Measurements from ENCODE around the gene TPM2. TPM values are rescaled to one million over a fixed set of nuclear protein-coding genes. Genes with fewer than 3 reads are reported as not detected.

The TPM2 gene
- polyA plus RNA-seq, 1 of the 3 experiments (the other 2 are of a cell fraction) = 620 TPM

DNA sequence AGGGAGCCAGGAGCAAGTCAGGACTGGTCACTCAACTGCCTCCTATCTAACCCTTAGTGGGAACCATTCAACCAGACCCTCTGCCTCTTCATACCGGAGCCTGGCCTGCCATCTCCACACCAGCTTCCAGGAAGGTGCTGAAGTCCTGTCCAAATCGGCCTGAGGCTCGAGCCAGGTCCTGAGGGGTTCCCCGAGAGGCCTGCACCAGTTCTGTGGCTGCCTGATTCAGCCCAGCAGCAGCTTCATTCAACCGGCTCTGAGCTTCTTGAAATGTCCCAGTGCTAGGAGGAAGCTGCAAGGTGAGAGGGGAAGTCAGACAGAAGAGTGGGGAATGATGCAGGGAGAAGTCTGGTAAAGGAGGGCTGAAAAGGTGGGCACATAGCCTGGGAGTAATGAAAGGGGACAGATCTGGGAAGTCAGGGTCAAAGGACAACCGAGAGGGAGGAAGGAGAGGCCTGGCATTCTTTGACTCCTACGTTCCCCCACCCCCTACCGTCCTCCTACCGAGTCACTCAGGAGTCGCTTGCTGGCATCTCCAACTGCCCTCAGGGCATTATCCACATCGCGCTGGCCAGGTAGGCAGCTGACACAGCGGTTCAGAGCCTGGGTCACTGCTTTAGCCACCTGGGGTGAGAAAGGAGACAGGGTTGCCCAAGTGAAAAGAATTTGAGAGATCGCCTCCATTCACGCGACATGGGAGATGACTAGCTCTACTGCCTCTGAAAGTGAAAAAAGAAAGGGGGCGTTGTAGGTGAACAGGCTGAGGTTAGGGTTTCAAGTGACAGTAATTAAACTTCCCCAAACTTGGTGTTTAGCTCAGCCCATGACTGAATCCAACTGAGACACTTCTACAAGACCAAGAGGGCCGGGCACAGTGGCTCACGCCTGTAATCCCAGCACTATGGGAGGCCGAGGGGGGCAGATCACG lies 22.0 kb upstream of the TPM2 start:
- TF ChIP-seq ELF1 (IDR thresholded peaks at IDR 0.05) (no peak), FOXJ3 (CRISPR knock-in tag; IDR thresholded peaks at IDR 0.05) (no peak), SIN3A (IDR thresholded peaks at IDR 0.05; ENCODE audit: borderline replicate concordance, low read depth, low read length) (no peak), JUND (IDR thresholded peaks at IDR 0.05) (no peak), MEF2A (IDR thresholded peaks at IDR 0.05; ENCODE audit: borderline replicate concordance, low read depth) (no peak), GABPA (IDR thresholded peaks at IDR 0.05; ENCODE audit: low read depth) (no peak), RFX5 (IDR thresholded peaks at IDR 0.05; ENCODE audit: low read length) (no peak)
- TF ChIP-seq, protein P1, sequence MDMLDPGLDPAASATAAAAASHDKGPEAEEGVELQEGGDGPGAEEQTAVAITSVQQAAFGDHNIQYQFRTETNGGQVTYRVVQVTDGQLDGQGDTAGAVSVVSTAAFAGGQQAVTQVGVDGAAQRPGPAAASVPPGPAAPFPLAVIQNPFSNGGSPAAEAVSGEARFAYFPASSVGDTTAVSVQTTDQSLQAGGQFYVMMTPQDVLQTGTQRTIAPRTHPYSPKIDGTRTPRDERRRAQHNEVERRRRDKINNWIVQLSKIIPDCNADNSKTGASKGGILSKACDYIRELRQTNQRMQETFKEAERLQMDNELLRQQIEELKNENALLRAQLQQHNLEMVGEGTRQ (IDR thresholded peaks at IDR 0.05; ENCODE audit: borderline replicate concordance, low read depth, low read length) = no peak
- TF ChIP-seq, protein P2, sequence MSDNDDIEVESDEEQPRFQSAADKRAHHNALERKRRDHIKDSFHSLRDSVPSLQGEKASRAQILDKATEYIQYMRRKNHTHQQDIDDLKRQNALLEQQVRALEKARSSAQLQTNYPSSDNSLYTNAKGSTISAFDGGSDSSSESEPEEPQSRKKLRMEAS (IDR thresholded peaks at IDR 0.05; ENCODE audit: low read depth) = no peak
- Histone ChIP-seq H3K9me2 (no peaks in the 10 kb centered on the region), H3K79me2 (ENCODE audit: insufficient read depth) (no peaks in the 10 kb centered on the region; the same call in 1 of the 2 replicates), H3K4me2 (no peak overlapping the region), H3F3A (replicated peaks; ENCODE audit: insufficient read depth) (peaks cover 11% of the 10 kb centered on the region), H2AFZ (ENCODE audit: low read depth) (no peak overlapping the region), H3K9me3 (no peaks in the 10 kb centered on the region), H4K20me1 (ENCODE audit: insufficient read depth) (no peaks in the 10 kb centered on the region), H3K27ac (ENCODE audit: low read depth in 2 of 2, low read length in 1 of 2) (no peak overlapping the region), H3K4me3 (ENCODE audit: low read depth in 2 of 2, low read length in 1 of 2) (no peak overlapping the region), H3K27me3 (ENCODE audit: insufficient read depth) (no peaks in the 10 kb centered on the region), H3K4me1 (ENCODE audit: control insufficient read depth in 1 of 2, insufficient read depth in 2 of 2, low read depth in 1 of 2, low read length in 1 of 2) (no peaks in the 10 kb centered on the region), H3K9ac (no peak overlapping the region), H3K36me3 (replicated peaks in 1 of 2; ENCODE audit: control insufficient read depth in 1 of 2, insufficient read depth in 2 of 2, low read length in 1 of 2) (peaks cover 70 to 84% of the 10 kb centered on the region in 2 experiments)
- DNase-seq = no peak
- ChIA-PET POLR2A (no interaction called here), CTCF (interaction anchor here (0.7 to 19.9 kb wide), 8 partner anchors 16 to 158 kb away, joined by 3 to 183 read pairs (median 4); partner anchors contain the start of genes CREB3 and TLN1)
- 89% methylated on average over 21 of the region's 21 CpGs for WGBS (ENCODE audit: low lambda C conversion rate)

DNA sequence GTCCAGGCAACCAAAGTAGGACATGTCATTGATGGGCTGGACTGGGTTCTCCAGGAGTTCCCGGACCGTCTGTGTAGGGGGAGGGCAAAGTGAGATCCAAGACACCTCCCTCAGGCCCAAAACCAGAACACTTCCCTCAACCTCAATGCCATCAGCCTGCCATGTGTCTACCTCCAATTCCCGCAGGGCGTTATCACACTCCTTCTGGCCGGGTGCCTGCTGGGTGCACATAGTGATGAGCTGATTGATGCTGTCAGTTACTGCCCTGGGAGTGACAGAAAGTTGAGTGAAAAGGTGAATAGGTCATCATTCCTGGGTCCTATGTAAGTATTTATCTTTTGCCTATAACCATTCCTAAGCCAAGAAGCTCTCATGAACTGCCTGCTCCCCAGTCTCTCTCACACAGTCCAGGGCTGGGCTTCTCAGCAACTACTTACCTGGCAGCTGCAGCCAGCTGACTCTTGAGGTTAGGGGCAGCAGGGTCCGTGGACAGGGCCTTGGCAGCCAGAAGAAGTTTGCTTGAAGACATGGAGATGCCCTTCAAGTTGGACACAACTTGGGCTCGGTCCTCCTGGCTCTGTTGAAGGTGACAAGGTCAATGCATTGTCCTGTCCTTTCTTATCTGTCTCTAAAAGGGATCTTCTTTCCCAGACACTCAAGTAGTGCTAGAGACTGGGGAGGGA lies 21.2 kb upstream of the TPM2 start:
- H3K9me3 ChIP-seq = no peaks in the 10 kb centered on the region

More for the DNA sequence above, 21.2 kb upstream of the TPM2 start:
- POLR2A ChIA-PET = no interaction called here
- Histone ChIP-seq H3K9ac (no peak overlapping the region), H3K4me2 (no peak overlapping the region), H3K27me3 (ENCODE audit: insufficient read depth) (no peaks in the 10 kb centered on the region), H3K9me2 (no peaks in the 10 kb centered on the region), H3K27ac (ENCODE audit: low read depth in 2 of 2, low read length in 1 of 2) (no peak overlapping the region), H3K36me3 (replicated peaks in 1 of 2; ENCODE audit: control insufficient read depth in 1 of 2, insufficient read depth in 2 of 2, low read length in 1 of 2) (peaks cover 66 to 84% of the 10 kb centered on the region in 2 experiments), H2AFZ (ENCODE audit: low read depth) (no peak overlapping the region), H3K4me1 (ENCODE audit: control insufficient read depth in 1 of 2, insufficient read depth in 2 of 2, low read depth in 1 of 2, low read length in 1 of 2) (no peaks in the 10 kb centered on the region), H3F3A (replicated peaks; ENCODE audit: insufficient read depth) (peaks cover 11% of the 10 kb centered on the region), H3K79me2 (ENCODE audit: insufficient read depth) (no peaks in the 10 kb centered on the region; the same call in 1 of the 2 replicates), H4K20me1 (ENCODE audit: insufficient read depth) (no peaks in the 10 kb centered on the region), H3K4me3 (ENCODE audit: low read depth in 2 of 2, low read length in 1 of 2) (no peak overlapping the region)
- 92% methylated on average over 7 of the region's 7 CpGs for WGBS (ENCODE audit: low lambda C conversion rate)
- CTCF ChIA-PET = interaction anchor here (1.1 to 19.9 kb wide), 5 partner anchors 15 to 64 kb away, joined by 3 to 183 read pairs (median 4); partner anchors contain the start of genes CREB3 and TLN1
- DNase-seq = no peak
- TF ChIP-seq JUND (IDR thresholded peaks at IDR 0.05) = no peak

All from SK-N-SH (cell line).